ENCODE data around the gene CCDC32.

Gene CCDC32

GRCh38 chr15:40565333-40566238, 744 bp upstream of the CCDC32 start:
- DNase-seq: no peak

- DNase-seq: no peak
Measured at GRCh38 chr15:40563426-40563825, 1.4 kb downstream of the CCDC32 start.

DNA sequence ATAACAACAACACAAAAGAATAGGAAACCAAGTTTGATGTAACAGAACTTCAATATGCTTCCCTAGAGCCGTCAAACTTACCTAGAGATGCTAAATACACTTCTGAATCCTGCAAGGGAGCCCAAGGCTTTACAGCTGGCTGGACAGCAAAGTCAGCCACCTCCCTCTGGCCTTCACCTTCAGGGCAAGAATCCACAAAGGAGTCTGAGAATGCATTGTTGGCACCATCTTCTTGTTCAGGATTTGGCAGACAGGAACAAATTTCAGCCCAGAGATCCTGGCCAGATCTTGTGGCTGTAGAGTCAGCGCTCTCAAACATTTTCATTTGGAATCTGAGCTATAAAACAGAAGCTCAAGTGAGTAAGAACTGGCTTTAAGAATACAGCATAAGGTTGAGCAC, 2.2 kb downstream of the CCDC32 start:
- peak; percentile 29 for DNase-seq

DNA sequence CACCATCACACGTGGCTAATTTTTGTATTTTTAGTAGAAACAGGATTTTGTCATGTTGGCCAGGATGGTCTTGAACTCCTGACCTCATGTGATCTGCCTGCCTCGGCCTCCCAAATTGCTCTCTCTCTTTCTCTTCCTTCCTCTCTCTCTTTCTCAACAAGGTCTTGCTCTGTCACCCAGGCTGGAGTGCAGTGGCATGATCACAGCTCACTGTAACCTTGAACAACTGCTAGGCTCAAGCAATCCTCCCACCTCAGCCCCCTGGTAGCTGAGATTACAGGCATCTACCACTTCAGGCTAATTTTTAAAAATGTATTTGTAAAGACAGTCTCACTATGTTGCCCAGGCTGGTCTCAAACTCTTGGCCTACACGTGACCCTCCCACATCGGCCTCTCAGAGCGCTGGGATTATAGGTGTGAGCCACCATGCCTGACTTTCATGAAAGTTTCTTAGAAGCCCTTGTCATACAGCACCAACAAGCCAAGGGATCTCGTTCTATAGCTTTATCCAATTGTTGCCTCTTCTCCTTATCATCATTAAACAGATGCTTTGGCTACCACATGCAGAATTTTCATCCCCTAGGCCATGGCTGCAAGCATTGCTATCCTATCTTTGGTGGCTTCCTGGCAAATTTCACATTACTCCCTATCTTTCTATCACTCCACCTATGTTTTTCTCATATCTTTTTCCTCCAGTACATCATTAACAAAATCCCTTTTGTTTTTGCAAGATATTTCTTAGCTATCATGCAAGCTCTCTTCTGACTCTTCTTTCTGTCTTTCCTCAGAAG, 5.7 kb downstream of the CCDC32 start:
- no peak for DNase-seq

- no peak for DNase-seq
Measured at GRCh38 chr15:40555876-40556275, 9.0 kb downstream of the CCDC32 start.

- no peak for DNase-seq
Measured at GRCh38 chr15:40554161-40554525, 10.7 kb downstream of the CCDC32 start.

DNA sequence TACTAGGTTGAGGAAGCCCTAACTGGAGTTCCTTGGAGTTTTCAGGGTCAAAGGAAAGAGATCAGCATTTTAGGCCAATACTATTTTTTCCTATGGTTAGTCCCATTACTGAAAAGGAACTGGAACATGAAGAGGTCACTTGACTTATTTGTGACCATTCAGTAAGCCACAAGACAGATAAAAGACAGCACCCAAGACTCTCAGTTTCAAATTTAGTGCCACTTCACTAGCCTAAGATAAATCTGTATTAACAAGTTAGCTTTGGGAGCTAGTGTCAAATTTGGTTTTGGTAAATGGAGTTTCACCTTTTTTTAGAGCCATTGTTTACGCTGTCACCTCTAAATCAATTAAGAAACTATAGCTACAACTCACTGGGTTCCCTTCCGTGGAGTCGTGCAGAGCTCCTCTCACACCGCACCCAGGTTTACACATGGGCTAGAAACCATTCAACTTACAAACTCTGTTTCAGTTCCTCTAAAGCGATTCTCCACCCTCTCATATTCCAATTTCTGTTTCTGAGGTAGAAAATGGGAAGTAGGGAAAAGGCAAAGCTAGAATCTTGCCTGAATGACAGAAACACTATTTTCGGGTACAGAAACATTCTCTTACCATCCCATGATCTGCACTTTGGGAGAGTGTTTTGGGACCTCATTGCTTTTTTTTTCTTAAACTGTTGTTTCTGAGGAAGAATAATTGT, 14.4 kb downstream of the CCDC32 start:
- no peak for DNase-seq

DNA sequence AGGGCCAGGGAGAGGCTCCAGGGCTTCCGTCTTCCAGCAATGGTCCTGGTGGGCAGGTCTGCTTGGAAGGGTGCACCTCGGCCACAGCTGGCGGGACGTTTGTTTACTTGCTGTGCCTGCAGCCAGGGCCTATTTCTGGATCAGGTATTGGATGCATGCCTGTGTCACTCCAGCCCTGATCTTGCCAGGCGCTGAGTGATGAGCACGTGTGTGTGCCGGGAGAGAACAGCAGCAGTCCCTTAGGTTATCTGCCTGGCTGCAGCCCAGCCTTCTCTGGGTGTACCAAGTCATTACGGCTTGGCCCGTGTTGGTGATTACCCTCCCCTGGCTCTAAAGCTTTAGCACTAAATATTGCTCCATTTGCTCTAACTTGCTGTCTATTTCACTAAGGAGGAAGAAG, 14.9 kb downstream of the CCDC32 start:
- no peak for DNase-seq

GRCh38 chr15:40548610-40549009, 16.2 kb downstream of the CCDC32 start:
- DNase-seq: no peak

DNA sequence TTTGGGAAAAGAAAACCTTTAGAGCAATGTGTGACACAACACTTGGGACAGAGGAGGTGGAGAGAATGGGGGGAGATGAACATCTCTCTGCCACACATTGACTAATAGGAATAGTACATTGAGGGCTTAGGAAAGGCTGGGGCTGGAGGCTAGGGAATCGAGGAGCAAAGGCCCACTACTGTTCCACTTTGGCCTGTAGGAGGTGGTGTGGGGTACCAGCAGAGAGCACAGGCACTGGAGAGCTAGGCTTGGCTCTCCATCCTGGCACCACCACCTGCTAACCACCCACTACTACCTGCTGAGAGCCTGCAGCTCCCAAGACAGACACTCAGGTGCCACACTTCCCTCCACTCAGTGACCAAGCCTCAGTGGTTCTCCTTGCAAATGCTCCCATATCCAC, 19.4 kb downstream of the CCDC32 start:
- DNase-seq: no peak

GRCh38 chr15:40543631-40544294, 21.1 kb downstream of the CCDC32 start:
- no peak for DNase-seq

GRCh38 chr15:40543082-40543481, 21.8 kb downstream of the CCDC32 start:
- DNase-seq: no peak

- no peak for DNase-seq
Measured at GRCh38 chr15:40538976-40539375, 25.9 kb downstream of the CCDC32 start.

- peak; percentile 73 for DNase-seq
Measured at GRCh38 chr15:40536501-40536900, 28.3 kb downstream of the CCDC32 start.

DNA sequence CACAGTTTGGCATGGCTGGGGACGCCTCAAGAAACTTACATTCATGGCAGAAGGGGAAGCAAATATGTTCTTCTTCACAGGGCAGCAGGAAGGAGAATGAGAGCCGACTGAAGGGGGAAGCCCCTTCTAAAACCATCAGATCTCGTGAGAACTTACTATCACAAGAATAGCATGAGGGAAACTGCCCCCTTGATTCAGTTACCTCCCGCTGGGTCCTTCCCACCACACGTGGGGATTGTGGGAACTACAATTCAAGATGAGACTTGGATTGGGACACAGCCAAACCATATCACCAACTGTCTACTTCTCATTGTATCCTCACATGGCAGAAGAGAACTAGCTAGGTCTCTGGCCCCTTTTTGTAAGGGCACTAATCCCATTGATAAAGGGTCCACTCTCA, 30.5 kb downstream of the CCDC32 start:
- DNase-seq: no peak

- no peak for DNase-seq
Measured at GRCh38 chr15:40533763-40534364, 31.0 kb downstream of the CCDC32 start.

DNA sequence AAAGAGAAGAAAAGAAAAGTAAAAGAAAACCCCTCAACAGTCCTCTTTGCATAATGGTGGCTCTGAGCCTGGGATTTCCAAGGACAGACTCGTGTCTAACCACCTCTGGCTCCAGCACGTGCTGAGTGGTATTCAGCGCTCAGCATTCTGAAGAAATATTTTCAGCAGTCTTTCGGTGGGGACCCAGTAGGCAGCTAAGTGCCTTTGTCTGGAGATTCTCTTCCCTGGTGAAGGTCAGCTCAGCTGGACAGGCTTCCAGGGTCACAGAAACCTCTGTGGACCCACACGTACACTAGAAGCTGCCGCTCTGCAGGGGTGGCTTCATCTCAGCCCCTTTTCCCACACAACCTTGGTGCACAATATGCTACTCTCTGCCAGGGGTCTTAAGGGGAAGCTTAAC, 36.0 kb downstream of the CCDC32 start:
- DNase-seq: no peak

GRCh38 chr15:40525855-40526254, 39.0 kb downstream of the CCDC32 start:
- DNase-seq: no peak

DNA sequence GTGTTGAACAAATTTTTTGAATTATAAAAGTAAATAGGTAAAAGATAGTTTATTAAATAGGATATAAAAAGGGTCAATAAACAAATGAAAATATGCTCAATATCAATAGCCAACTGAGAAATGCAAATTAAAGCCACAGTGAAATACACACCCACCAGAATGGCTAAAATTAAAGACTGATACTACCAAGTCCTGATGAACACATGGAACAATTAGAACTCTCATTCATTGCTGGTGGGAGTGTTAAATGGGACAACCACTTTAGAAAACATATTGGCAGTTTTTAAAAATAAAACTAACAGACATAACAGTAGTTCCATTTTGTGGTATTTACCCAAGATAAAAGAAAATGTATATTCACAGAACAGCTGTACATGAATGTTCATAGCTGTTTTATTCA, 41.2 kb downstream of the CCDC32 start:
- DNase-seq: no peak

GRCh38 chr15:40516322-40516721, 48.5 kb downstream of the CCDC32 start:
- DNase-seq: no peak

GRCh38 chr15:40513609-40514008, 51.2 kb downstream of the CCDC32 start:
- DNase-seq: no peak

DNA sequence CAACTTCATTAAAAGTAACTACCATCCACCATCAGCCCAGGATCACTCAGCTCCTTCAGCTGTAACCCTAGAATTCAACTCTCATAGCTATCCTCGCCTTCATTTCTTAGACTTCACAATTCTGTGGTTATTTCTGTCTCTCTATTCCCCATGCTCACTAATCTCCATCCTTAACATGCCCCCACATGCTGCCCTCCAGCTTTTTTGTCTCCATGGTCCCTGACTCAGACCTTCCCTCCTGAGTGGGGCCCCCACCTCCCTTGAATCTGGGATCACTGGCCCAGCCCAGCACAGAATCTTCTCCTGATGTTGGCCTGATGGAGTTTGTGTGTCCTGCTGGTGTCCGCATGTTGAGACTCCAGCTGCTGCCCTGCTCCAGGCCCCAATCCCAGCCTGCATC, 52.4 kb downstream of the CCDC32 start:
- DNase-seq: no peak
